Activated naive CD4-positive, alpha-beta T cell treated with anti-CD3 and anti-CD28 coated beads, Interleukin-2, amount 50 U/mL, for 72 hours (primary cell): ENCODE data around the gene CLRN1. TPM values are rescaled to one million over a fixed set of nuclear protein-coding genes. Genes with fewer than 3 reads are reported as not detected.

Experiments used
- ATAC-seq, 2 donors: fragments of 150-1000 bp; cut with Tn5 transposase; 2 replicates each; pipeline ENCODE4 v1.10.0; 2021; ENCODE audit warnings: mild to moderate bottlenecking in 2 of 2, moderate library complexity in 2 of 2
- DNase-seq, 2 donors: peaks; one replicate each; pipeline ENCODE4 v3.0.0; 2021 to 2022; ENCODE audit warnings: low spot score in 2 of 2
- H3K27ac Mint-ChIP-seq, 2 donors: one replicate each; pipeline ENCODE4 v1.8.0; 2022; ENCODE audit warnings: mild to moderate bottlenecking in 2 of 2, mixed read lengths in 2 of 2
- H3K36me3 Mint-ChIP-seq, 2 donors: one replicate each; pipeline ENCODE4 v1.8.0; 2022; ENCODE audit warnings: mixed read lengths in 2 of 2
- H3K9me3 Mint-ChIP-seq, 2 donors: one replicate each; pipeline ENCODE4 v1.8.0; 2022; ENCODE audit warnings: mixed read lengths in 2 of 2
- total RNA-seq, 2 donors: library from RNA; stranded (reverse); gene quantifications; one replicate each; pipeline ENCODE4 v1.2.3, GENCODE V29; 2022

CLRN1 gene
- total RNA-seq, 2 donors from 2014 or later = not detected

DNA sequence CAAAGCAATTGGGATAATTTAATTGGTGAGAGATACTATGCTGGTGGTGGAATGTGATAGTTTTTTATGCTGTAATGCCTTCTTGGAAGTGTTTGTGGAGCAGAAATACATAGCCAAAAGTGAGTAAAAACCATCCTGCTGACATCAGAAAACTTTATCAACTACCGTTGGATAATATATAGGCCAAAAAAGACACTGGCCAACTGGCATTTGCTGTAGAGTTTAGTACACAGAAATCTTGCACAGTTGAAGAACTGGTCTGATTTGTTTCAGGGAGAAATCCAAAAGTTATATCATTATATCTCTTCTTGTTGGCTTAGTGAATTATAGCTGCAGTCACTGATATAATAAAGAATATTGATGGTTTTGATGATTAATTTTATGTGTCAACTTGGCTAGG lies 66.8 kb downstream of the CLRN1 start:
- Mint-ChIP-seq H3K36me3 (no peaks in the 10 kb centered on the region), H3K27ac (no peak overlapping the region), H3K9me3 (no peaks in the 10 kb centered on the region)
- DNase-seq = no peak
- no peak for ATAC-seq

DNA sequence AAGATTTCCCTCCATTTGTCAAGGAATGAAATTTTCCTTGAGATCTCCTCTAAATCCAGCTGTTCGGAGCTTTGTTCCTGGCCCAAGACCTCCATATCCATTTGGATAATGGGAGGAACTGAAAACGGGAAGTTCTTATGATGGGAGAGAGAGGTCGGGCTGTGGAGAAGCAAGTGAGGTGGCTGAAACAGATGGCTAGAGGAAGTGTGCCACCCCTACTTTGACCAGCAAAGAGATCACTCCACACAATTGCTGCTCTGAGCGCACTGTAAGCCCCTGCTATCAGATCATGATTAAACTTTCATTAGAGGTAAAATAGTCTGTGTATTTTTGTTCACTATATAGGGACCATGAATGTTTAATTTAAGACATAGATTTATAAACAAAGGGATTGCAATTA lies 67.2 kb downstream of the CLRN1 start, which contains the start of gene MINDY4B:
TSS of gene MINDY4B (minus strand) at position 101 of the 400 bp plus-strand sequence. CDS start at position 101, 0 bp downstream.
- ATAC-seq (no peak), DNase-seq (no peak)
- no peak within 1 kb of the TSS for H3K27ac Mint-ChIP-seq
- H3K36me3 Mint-ChIP-seq = no peaks in the 10 kb centered on the region
- H3K9me3 Mint-ChIP-seq = no peaks in the 10 kb centered on the region

DNA sequence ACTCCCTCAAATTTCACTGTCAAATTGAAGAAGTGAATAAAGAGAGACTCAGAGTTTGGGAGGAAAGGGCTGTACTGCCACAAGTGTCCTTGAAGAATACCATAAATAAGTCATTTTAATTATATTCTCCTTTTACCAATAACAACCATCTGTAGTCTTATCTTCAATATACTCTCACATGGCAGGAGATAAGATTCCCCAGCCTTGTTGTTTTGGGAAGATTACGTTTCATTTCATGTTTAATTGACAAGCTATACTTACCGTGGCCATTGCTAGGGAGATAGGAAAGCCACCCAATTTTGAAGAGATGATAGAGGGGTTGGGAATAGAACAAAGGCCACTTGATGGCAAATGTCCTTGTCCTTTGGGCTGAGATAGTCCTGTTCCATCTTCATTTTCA lies 69.5 kb downstream of the CLRN1 start:
- ATAC-seq (no peak), DNase-seq (no peak)
- no peak overlapping the region for H3K27ac Mint-ChIP-seq
- no peaks in the 10 kb centered on the region for H3K9me3 Mint-ChIP-seq
- H3K36me3 Mint-ChIP-seq = no peaks in the 10 kb centered on the region

DNA sequence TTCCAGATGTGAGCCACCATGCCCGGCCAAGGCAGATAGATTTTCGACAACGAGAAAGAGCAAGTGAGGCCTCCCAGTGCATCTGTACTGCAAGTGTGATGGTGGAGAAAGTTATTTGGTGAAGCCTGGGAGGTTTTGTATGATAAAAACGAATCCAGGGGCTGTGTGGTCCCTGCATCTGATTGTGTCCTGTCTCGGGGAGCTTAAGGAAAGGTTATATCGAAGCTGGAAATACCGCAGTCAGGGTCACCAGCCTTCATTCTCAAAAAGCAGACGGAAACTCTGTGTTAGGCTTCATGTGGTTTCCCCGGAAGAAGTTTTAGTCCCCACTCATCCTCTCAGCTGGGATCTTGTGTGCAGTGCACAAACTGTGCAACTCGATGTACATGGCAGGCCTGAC lies 70.7 kb downstream of the CLRN1 start:
- DNase-seq (no peak), ATAC-seq (no peak)
- H3K27ac Mint-ChIP-seq = no peak overlapping the region
- no peaks in the 10 kb centered on the region for H3K9me3 Mint-ChIP-seq
- H3K36me3 Mint-ChIP-seq = no peaks in the 10 kb centered on the region

DNA sequence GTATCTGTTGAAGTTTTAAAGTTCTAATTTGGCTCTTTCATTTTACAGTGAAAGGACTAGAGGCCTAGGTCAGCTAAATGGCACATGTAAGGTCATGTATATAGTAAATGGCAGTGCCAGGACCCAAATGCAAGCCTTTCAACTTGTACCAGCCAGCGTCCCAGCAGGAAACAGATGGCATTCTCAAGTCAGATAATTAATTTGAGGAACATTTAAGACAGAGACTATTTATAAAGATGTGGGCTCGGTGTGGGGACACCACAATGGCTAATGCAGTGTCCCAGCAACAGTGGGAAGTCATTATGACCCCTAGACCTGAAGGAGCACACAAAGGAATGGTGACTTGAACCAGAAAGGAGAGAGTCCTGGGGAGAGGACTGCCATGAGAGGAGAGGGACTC lies 73.4 kb downstream of the CLRN1 start:
- Mint-ChIP-seq H3K36me3 (no peaks in the 10 kb centered on the region), H3K9me3 (no peaks in the 10 kb centered on the region), H3K27ac (no peak overlapping the region)
- no peak for DNase-seq
- no peak for ATAC-seq

DNA sequence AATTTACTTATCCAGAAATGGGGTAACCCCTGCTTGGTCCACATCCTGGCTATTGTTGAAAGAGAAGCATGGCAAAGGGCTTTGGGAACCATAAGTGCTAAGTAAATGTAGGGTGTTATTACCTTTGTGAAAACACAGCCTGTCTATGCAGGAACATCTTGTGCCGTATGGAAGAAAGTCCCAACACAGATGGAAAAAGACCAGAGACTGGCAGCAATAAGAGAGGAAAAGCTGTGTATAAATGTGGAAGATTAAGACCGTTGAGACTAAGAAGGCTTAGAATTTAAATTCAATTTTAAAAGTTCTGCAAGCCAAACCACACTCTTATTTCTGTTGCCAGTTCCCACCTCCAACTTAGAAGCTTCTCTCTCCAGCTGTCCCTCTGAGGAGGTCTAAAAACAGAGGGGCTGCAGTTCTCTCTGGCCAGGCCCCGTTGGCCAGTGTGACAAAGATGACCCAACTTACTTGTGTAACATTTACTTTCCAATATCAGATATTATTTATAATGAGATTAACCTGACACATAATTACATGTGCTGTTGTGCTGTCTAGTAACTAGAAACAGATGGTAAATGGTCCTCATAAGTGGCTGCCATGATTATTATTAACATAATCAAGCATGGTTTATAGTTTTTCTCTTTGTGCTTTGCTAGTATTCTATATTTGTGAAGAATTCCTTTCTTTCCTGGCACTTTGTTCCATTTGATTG lies 74.3 kb downstream of the CLRN1 start:
- DNase-seq = no peak
- H3K27ac Mint-ChIP-seq = no peak overlapping the region
- H3K9me3 Mint-ChIP-seq = no peaks in the 10 kb centered on the region
- H3K36me3 Mint-ChIP-seq = no peaks in the 10 kb centered on the region
- no peak for ATAC-seq

DNA sequence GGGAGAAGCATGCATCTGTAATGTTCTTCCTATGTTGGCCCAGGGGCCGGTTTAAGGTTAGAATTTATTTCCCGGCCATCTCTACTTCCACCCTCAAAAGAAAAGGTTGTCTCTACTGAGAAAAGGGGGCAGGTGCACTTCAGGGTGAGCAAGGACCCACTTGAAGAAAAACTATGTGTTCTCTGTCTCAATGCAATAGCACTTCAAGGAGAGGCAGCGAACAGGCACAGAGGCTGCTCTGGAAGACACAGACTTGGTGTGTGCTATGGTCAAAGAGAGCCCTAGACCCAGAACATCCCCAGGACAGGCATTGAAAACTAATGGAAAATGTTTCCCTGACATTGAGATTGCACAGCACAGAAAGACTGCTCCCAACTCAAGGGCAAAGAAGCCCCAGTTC lies 74.9 kb downstream of the CLRN1 start:
- no peak for DNase-seq
- no peak for ATAC-seq
- Mint-ChIP-seq H3K36me3 (no peaks in the 10 kb centered on the region), H3K9me3 (no peaks in the 10 kb centered on the region), H3K27ac (no peak overlapping the region)

DNA sequence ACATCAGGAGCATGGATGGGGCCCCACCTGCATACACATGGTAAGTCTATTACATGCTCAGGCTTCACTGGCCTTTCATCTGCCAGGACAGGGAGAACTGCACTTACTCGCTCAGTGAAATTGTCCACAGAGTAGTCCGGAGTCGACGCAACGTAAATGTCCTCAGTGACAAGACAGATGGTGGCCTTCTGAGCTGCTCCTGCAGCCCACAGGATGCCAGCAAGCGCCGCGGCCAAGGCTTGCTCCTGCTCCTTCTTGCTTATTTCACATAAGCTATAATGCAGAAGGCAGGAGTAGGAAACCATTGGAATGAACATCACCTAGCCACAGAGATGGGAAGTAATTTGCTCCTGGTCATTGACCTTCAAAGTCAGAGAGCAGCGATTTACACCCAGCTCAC lies 81.7 kb downstream of the CLRN1 start:
- Mint-ChIP-seq H3K36me3 (no peaks in the 10 kb centered on the region), H3K9me3 (peaks cover 0 to 3% of the 10 kb centered on the region in 2 donors), H3K27ac (no peak overlapping the region)
- ATAC-seq (no peak), DNase-seq (no peak)

DNA sequence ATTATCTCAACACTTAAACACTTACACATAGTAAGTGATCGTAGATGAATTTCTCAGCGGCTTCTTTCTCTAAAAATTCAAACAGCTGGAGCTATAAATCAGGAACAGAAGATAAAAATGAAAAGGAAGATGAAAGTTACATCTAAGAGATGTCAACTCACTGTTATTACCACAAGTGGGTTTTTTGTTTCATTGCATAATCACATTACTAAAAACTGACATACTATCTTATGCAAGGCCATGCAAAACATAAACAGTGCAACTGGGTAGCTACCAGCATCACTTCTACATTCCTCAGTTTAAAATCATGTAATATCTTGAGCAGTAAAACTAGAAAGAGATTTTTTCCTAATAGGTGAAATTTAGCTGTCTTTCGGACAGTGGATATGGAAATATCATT lies 82.2 kb downstream of the CLRN1 start:
- Mint-ChIP-seq H3K9me3 (peaks cover 0 to 3% of the 10 kb centered on the region in 2 donors), H3K27ac (no peak overlapping the region), H3K36me3 (no peaks in the 10 kb centered on the region)
- ATAC-seq = peak in 1 of 2 donors; percentile 32
- DNase-seq = no peak

DNA sequence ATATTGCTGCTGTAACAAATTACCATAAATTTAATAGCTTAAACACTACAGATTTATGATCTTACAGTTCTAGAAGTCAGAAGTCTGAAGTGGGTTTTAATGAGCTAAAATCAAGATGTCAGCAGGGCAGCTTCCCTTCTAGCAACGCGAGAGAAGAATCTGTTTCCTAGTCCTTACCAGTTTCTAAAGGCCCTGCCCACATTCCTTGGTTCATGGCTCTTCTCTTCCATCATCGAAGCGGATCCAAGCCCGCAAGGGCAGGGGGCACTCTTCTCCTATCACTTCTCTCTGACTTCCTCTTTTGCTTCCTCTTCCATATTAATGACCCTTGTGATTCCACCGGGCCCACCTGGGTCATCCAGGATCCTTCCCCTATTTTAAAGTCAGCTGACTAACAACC lies 83.4 kb downstream of the CLRN1 start:
- no peak overlapping the region for H3K27ac Mint-ChIP-seq
- H3K9me3 Mint-ChIP-seq = peaks cover 0 to 3% of the 10 kb centered on the region in 2 donors
- no peak for DNase-seq
- H3K36me3 Mint-ChIP-seq = no peaks in the 10 kb centered on the region
- no peak for ATAC-seq

DNA sequence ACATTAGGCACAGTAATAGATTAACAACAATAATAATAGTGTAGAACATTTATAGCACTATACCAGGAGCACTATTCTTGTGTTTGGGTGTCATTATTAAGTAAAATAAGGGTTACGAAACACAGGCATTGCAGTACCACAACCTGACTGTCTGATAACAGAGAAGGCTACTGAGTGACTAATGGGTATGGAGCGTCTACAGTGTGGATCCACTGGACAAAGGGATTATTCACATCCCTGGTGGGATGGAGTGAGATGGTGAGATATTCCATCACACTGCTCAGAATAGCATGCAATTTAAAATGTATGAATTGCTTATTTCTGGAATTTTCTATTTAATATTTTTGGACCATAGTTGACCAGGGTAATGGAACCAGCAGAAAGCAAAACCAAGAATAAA lies 85.5 kb downstream of the CLRN1 start:
- no peak overlapping the region for H3K27ac Mint-ChIP-seq
- DNase-seq = no peak
- no peak for ATAC-seq
- no peaks in the 10 kb centered on the region for H3K36me3 Mint-ChIP-seq
- H3K9me3 Mint-ChIP-seq = peaks cover 0 to 3% of the 10 kb centered on the region in 2 donors

DNA sequence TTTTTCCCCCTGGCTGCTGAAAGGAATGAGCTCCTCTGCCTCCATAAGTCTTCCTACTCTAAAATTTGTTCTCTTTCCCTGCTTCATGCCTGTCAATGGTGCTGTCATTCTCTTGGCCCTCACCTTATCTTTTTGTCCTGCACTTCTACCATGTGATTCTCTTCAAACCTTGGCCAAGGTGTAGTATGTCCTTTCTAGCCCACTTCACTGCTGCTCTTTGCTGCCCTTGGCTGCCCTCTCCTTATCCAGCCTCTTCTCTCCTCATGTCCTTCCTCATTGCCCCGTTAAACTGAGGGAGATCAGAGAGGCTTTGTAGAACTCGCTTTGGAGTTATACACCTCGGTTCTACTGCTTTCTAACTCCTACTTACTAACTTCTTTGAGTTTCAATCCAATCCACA lies 87.0 kb downstream of the CLRN1 start:
- ATAC-seq = no peak
- Mint-ChIP-seq H3K36me3 (no peaks in the 10 kb centered on the region), H3K9me3 (peaks cover 0 to 3% of the 10 kb centered on the region in 2 donors), H3K27ac (no peak overlapping the region)
- no peak for DNase-seq

DNA sequence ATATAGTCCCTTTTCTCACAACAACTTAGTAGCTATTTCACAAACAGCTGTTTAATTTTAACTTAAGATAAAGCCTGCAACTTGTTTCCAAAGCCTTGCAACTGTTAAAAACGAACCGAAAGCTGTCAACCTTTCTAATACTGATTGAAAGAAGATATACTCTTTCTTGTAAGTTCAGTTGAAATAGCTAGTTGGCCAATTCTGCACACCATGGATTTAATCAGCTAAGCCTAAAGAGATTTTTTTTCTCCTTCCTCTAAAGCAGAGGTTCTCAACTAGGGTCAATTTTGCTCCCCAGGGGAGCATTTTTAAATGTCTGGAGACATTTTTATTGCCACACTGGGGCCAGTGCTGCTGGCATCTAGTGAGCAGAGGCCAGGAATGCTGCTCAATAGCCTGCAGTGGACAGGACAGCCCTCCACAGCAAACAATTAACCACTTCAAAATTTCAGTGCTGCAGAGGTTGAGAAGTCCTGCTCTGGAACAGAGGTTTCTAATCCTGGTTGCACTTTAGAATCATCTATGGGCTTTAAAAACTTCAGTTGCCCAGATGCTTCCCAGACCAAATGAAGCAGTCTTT lies 93.4 kb downstream of the CLRN1 start:
- H3K9me3 Mint-ChIP-seq = no peaks in the 10 kb centered on the region

DNA sequence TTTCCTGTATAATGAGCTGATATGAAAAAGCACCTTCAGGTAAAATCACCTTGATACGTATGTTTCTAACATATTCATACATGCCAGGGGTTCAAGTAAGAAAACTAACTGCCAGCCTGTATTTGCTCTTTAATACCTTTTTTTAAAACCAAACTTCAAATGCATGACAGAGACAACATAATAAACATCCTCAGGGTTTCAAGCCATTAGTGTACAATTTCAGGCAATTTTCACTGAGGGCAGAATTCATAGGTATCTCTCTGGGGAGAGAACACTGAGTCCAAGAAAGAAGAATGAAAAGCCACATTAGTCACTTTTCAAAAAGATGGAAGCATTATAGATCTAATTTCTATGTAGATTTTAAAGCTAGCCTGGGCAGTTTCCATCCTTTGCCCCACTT lies 94.2 kb downstream of the CLRN1 start:
- Mint-ChIP-seq H3K27ac (no peak overlapping the region), H3K9me3 (no peaks in the 10 kb centered on the region), H3K36me3 (no peaks in the 10 kb centered on the region)
- ATAC-seq (no peak), DNase-seq (no peak)

More for the DNA sequence above, 93.4 kb downstream of the CLRN1 start:
- H3K36me3 Mint-ChIP-seq = no peaks in the 10 kb centered on the region
- ATAC-seq (no peak), DNase-seq (no peak)
- H3K27ac Mint-ChIP-seq = no peak overlapping the region

DNA sequence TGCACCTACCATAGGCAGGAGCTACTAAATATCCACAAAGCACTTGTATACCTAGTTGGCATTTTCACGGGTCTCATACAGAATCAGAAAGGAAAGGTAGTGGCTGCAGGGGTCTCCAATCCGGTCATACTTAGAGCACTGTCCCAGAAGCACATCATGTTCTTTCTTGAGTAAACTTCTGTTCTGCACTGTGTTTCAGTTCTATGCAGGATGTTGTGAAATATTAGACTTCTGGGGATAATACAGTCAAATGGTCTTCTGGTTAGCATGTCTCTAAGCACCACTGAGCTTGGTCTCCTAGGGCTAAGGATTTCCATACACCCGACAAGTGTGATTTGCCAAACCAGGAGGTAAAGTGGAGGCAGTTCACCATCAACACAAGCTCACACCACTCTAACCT lies 95.2 kb downstream of the CLRN1 start:
- H3K9me3 Mint-ChIP-seq = no peaks in the 10 kb centered on the region
- no peaks in the 10 kb centered on the region for H3K36me3 Mint-ChIP-seq
- H3K27ac Mint-ChIP-seq = no peak overlapping the region
- no peak for DNase-seq
- no peak for ATAC-seq

DNA sequence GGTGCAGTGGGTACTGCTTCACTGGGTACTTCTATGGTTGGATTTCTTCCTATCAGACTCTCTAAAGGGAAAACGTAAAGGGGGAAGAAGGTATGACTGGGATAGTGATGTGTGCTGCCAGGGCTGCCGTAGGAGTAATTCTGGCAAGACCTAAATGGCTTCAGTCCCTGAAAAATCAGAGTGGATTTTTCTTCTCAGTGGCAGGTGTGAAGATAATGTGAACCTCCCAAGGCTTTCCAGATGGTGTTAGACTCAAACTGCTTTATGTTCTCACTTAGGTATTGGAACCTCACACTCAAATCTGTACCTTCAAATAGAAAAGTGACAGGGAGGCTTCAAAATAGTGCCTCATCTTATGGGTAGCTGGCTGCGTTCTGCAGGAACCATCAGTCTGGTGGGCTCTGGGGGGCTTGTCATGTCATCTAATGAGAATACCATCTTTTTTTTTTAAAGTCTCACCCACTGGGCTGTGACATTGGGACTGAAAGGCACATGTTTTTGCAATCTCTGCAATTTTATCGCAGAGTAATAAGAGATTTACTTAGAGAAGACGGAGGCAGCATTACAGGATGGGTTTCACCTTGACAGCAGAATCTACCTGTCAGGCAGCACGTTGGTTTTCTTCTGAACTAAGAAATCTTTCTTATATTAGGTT lies 95.8 kb downstream of the CLRN1 start:
- Mint-ChIP-seq H3K36me3 (no peaks in the 10 kb centered on the region), H3K27ac (no peak overlapping the region), H3K9me3 (no peaks in the 10 kb centered on the region)
- ATAC-seq = no peak
- DNase-seq = no peak
